ENCODE results near the gene RSAD1.

DNA sequence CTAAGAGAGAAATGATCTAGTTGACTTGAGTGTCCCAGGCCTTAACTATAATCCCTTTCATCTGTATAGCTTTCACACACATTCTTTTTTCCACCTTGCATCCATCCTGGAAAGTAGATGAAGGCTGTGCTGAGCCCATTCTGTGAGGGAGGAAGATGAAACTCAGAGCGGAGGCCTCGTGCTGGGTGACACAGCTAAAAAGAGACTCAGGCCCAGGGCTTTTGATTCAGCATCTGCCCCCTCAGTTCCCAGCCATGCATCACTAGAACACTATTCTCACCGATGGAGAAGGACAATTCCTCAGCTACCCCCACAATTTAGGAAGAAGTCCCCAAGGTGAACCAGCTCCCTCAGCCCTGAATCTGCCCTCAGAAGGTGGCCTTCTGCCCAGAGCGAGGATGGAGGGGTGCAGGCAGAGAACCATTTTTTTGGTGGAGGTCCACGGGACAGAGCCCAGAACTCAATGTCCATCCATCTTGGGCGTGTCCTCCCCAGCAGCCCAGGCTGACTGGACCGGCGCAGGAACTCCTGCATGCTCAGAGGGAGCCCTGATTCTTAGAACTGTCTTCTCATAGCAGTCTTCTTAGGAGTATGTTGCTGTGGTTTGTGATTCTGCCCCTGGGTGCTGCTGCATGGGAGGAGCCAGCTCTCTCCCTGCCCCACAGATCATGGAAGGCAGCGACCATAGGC, 23.8 kb downstream of the RSAD1 start:
- TF ChIP-seq, protein P1, sequence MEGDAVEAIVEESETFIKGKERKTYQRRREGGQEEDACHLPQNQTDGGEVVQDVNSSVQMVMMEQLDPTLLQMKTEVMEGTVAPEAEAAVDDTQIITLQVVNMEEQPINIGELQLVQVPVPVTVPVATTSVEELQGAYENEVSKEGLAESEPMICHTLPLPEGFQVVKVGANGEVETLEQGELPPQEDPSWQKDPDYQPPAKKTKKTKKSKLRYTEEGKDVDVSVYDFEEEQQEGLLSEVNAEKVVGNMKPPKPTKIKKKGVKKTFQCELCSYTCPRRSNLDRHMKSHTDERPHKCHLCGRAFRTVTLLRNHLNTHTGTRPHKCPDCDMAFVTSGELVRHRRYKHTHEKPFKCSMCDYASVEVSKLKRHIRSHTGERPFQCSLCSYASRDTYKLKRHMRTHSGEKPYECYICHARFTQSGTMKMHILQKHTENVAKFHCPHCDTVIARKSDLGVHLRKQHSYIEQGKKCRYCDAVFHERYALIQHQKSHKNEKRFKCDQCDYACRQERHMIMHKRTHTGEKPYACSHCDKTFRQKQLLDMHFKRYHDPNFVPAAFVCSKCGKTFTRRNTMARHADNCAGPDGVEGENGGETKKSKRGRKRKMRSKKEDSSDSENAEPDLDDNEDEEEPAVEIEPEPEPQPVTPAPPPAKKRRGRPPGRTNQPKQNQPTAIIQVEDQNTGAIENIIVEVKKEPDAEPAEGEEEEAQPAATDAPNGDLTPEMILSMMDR (tag by site-specific recombination; IDR thresholded peaks at IDR 0.05): no peak
- no peak for TF ChIP-seq TRIM28 (IDR thresholded peaks at IDR 0.05; ENCODE audit: borderline replicate concordance, low read length)
